ENCODE results near the gene CENPC.
A peak's percentile ranks its signal among the peaks of the same experiment; 100 is the strongest.
"Not testable (repeated sequence)": the region's sequence is repeated elsewhere in the genome, so short reads cannot be mapped to it uniquely, and the experiment has no call there.

CENPC gene

GRCh38 chr4:67475155-67475554 is 70.1 kb downstream of the CENPC start:
- peak; percentile 30 for DNase-seq (ENCODE audit: low read depth)

GRCh38 chr4:67470871-67471270 is 74.4 kb downstream of the CENPC start:
- DNase-seq (ENCODE audit: low read depth) = no peak

GRCh38 chr4:67468830-67469229 is 76.5 kb downstream of the CENPC start:
- no peak for DNase-seq (ENCODE audit: low read depth)

GRCh38 chr4:67466751-67467150 is 78.6 kb downstream of the CENPC start:
- no peak for DNase-seq (ENCODE audit: low read depth)

- DNase-seq (ENCODE audit: low read depth) = no peak
Measured at GRCh38 chr4:67465763-67466052, 79.6 kb downstream of the CENPC start.

GRCh38 chr4:67465032-67465762 is 80.1 kb downstream of the CENPC start:
- DNase-seq (ENCODE audit: low read depth) = peak; percentile 67

- peak; percentile 29 for DNase-seq (ENCODE audit: low read depth)
Measured at GRCh38 chr4:67460574-67460973, 84.7 kb downstream of the CENPC start.

- no peak for DNase-seq (ENCODE audit: low read depth)
Measured at GRCh38 chr4:67459164-67459563, 86.1 kb downstream of the CENPC start.

GRCh38 chr4:67456577-67457196 is 88.6 kb downstream of the CENPC start:
- no peak for DNase-seq (ENCODE audit: low read depth)

- not testable (repeated sequence) for DNase-seq (ENCODE audit: low read depth)
Measured at GRCh38 chr4:67452846-67453205, 92.5 kb downstream of the CENPC start.

GRCh38 chr4:67452100-67452845 is 93.0 kb downstream of the CENPC start:
- peak; percentile 74 for DNase-seq (ENCODE audit: low read depth)

- DNase-seq (ENCODE audit: low read depth) = no peak
Measured at GRCh38 chr4:67451464-67451863, 93.8 kb downstream of the CENPC start.

GRCh38 chr4:67448621-67449020 is 96.7 kb downstream of the CENPC start:
- no peak for DNase-seq (ENCODE audit: low read depth)

GRCh38 chr4:67447873-67448272 is 97.4 kb downstream of the CENPC start:
- no peak for DNase-seq (ENCODE audit: low read depth)

- DNase-seq (ENCODE audit: low read depth) = no peak
Measured at GRCh38 chr4:67446811-67447210, 98.5 kb downstream of the CENPC start.

GRCh38 chr4:67445881-67446280 is 99.4 kb downstream of the CENPC start:
- DNase-seq (ENCODE audit: low read depth) = not testable (repeated sequence)

- no peak for DNase-seq (ENCODE audit: low read depth)
Measured at GRCh38 chr4:67438975-67439374, 106.3 kb downstream of the CENPC start.

GRCh38 chr4:67437974-67438713 is 107.2 kb downstream of the CENPC start:
- peak; percentile 54 for DNase-seq (ENCODE audit: low read depth)

- no peak for DNase-seq (ENCODE audit: low read depth)
Measured at GRCh38 chr4:67436742-67437141, 108.6 kb downstream of the CENPC start.

GRCh38 chr4:67430989-67431388 is 114.3 kb downstream of the CENPC start:
- no peak for DNase-seq (ENCODE audit: low read depth)

- DNase-seq (ENCODE audit: low read depth) = no peak
Measured at GRCh38 chr4:67428819-67429218, 116.5 kb downstream of the CENPC start.

All from EH (cell line).